Measurements from ENCODE around the gene CD28.

The CD28 gene

GRCh38 chr2:203715744-203716143 is 9.3 kb downstream of the CD28 start:
- no peak for DNase-seq (ENCODE audit: low spot score)

- peak; percentile 4 for DNase-seq (ENCODE audit: low spot score)
These were observed 11.6 kb downstream of the CD28 start for GRCh38 chr2:203718087-203718486.

GRCh38 chr2:203719456-203720410 is 13.3 kb downstream of the CD28 start:
- no peak for DNase-seq (ENCODE audit: low spot score)

- DNase-seq (ENCODE audit: low spot score) = no peak
These were observed 14.7 kb downstream of the CD28 start for GRCh38 chr2:203720915-203721672.

GRCh38 chr2:203721781-203722300 is 15.4 kb downstream of the CD28 start:
- DNase-seq (ENCODE audit: low spot score) = no peak

- DNase-seq (ENCODE audit: low spot score) = no peak
These were observed 16.0 kb downstream of the CD28 start for GRCh38 chr2:203722411-203722810.

GRCh38 chr2:203728321-203728720 is 21.9 kb downstream of the CD28 start:
- DNase-seq (ENCODE audit: low spot score) = no peak

- DNase-seq (ENCODE audit: low spot score) = no peak
These were observed 23.8 kb downstream of the CD28 start for GRCh38 chr2:203730076-203730729.

- no peak for DNase-seq (ENCODE audit: low spot score)
These were observed 24.4 kb downstream of the CD28 start for GRCh38 chr2:203730883-203731282.

GRCh38 chr2:203732092-203732952 is 25.9 kb downstream of the CD28 start:
- no peak for DNase-seq (ENCODE audit: low spot score)

- DNase-seq (ENCODE audit: low spot score) = no peak
These were observed 26.6 kb downstream of the CD28 start for GRCh38 chr2:203732953-203733510.

- no peak for DNase-seq (ENCODE audit: low spot score)
These were observed 27.2 kb downstream of the CD28 start for GRCh38 chr2:203733684-203734083.

GRCh38 chr2:203734276-203734983 is 28.0 kb downstream of the CD28 start:
- no peak for DNase-seq (ENCODE audit: low spot score)

GRCh38 chr2:203737360-203737759 is 30.9 kb downstream of the CD28 start:
- DNase-seq (ENCODE audit: low spot score) = no peak

GRCh38 chr2:203739351-203739750 is 32.9 kb downstream of the CD28 start:
- DNase-seq (ENCODE audit: low spot score) = no peak

- no peak for DNase-seq (ENCODE audit: low spot score)
These were observed 34.4 kb downstream of the CD28 start for GRCh38 chr2:203740871-203741281.

GRCh38 chr2:203741566-203741965 is 35.1 kb downstream of the CD28 start:
- no peak for DNase-seq (ENCODE audit: low spot score)

GRCh38 chr2:203743441-203743981 is 37.1 kb downstream of the CD28 start:
- DNase-seq (ENCODE audit: low spot score) = no peak

GRCh38 chr2:203744091-203744490 is 37.7 kb downstream of the CD28 start:
- no peak for DNase-seq (ENCODE audit: low spot score)

GRCh38 chr2:203745267-203745666 is 38.8 kb downstream of the CD28 start:
- DNase-seq (ENCODE audit: low spot score) = no peak
